GM12891 (cell line): ENCODE data around the gene OR8H1.

Source experiments
- PAX5 ChIP-seq: IDR thresholded peaks from 2 replicates; pipeline ENCODE4 v1.6.1; 2011; ENCODE audit warnings: low read length, moderate library complexity, mild to moderate bottlenecking; ENCODE audit not compliant: insufficient read depth, severe bottlenecking
- POLR2A ChIP-seq: IDR thresholded peaks from 2 replicates; pipeline ENCODE4 v1.6.1; 2011; ENCODE audit warnings: low read depth, low read length, control low read depth
- POLR2AphosphoS5 ChIP-seq: IDR thresholded peaks from 2 replicates; pipeline ENCODE4 v1.6.1; 2011; ENCODE audit warnings: low read depth, low read length, control low read depth
- POU2F2 ChIP-seq: IDR thresholded peaks from 2 replicates; pipeline ENCODE4 v1.6.1; 2011; ENCODE audit warnings: low read depth, mild to moderate bottlenecking, control low read depth, low read length, moderate library complexity
- SPI1 ChIP-seq: IDR thresholded peaks from 2 replicates; pipeline ENCODE4 v1.6.1; 2011; ENCODE audit warnings: low read depth, low read length, control low read depth
- TAF1 ChIP-seq: IDR thresholded peaks from 2 replicates; pipeline ENCODE4 v1.6.1; 2011; ENCODE audit warnings: low read depth, low read length, control low read depth

DNA sequence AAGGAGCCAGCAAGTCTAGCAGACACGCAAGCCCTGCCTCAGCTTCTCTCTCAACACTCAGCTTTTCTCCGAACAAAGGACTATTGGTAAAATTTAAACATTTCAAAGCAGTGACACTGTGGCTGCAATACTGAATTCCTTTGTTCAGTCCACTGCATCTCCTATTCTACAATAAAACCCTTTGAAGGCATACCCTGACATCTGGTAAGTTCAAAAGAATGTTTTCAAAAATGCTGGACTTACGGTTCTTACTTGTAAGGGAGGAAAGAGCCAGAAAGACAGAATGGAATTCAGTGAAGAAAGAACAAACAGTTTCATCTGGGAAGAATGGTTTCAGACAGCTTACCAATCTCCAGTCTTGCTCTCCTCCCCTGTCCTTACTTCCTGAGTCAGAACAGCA, 41.1 kb upstream of the OR8H1 start:
- no peak for TF ChIP-seq POLR2AphosphoS5
- TF ChIP-seq POLR2A, result no peak
- no peak for TF ChIP-seq TAF1
- no peak for TF ChIP-seq POU2F2
- no peak for TF ChIP-seq PAX5
- no peak for TF ChIP-seq SPI1
